Measurements from ENCODE around the gene STAG1.
"Not testable (repeated sequence)": the region's sequence is repeated elsewhere in the genome, so short reads cannot be mapped to it uniquely, and the experiment has no call there.

Gene STAG1

GRCh38 chr3:136576279-136577009 is 175.7 kb downstream of the STAG1 start:
- DNase-seq: no peak

GRCh38 chr3:136567599-136568188 is 184.5 kb downstream of the STAG1 start:
- no peak for DNase-seq

GRCh38 chr3:136564962-136565361 is 187.2 kb downstream of the STAG1 start:
- not testable (repeated sequence) for DNase-seq

- DNase-seq: no peak
Observed at GRCh38 chr3:136562026-136562425, 190.2 kb downstream of the STAG1 start.

GRCh38 chr3:136559896-136560295 is 192.3 kb downstream of the STAG1 start:
- DNase-seq: no peak

GRCh38 chr3:136549461-136549860 is 202.7 kb downstream of the STAG1 start:
- not testable (repeated sequence) for DNase-seq

- DNase-seq: no peak
Observed at GRCh38 chr3:136547293-136547692, 204.9 kb downstream of the STAG1 start.

- DNase-seq: no peak
Observed at GRCh38 chr3:136546720-136547119, 205.5 kb downstream of the STAG1 start.

- no peak for DNase-seq
Observed at GRCh38 chr3:136545664-136546268, 206.4 kb downstream of the STAG1 start.

GRCh38 chr3:136544532-136544931 is 207.6 kb downstream of the STAG1 start:
- no peak for DNase-seq

- DNase-seq: no peak
Observed at GRCh38 chr3:136543385-136543784, 208.8 kb downstream of the STAG1 start.

- no peak for DNase-seq
Observed at GRCh38 chr3:136535906-136536305, 216.3 kb downstream of the STAG1 start.

GRCh38 chr3:136532766-136533165 is 219.4 kb downstream of the STAG1 start:
- DNase-seq: no peak

GRCh38 chr3:136518102-136518501 is 234.1 kb downstream of the STAG1 start:
- no peak for DNase-seq

GRCh38 chr3:136516656-136517055 is 235.5 kb downstream of the STAG1 start:
- no peak for DNase-seq

GRCh38 chr3:136516095-136516494 is 236.1 kb downstream of the STAG1 start:
- DNase-seq: no peak

- DNase-seq: not testable (repeated sequence)
Observed at GRCh38 chr3:136514533-136514932, 237.6 kb downstream of the STAG1 start.

GRCh38 chr3:136513367-136513766 is 238.8 kb downstream of the STAG1 start:
- DNase-seq: no peak

- DNase-seq: no peak
Observed at GRCh38 chr3:136512381-136512780, 239.8 kb downstream of the STAG1 start.

- DNase-seq: no peak
Observed at GRCh38 chr3:136505676-136506075, 246.5 kb downstream of the STAG1 start.

GRCh38 chr3:136503056-136503455 is 249.1 kb downstream of the STAG1 start:
- no peak for DNase-seq

GRCh38 chr3:136498919-136499447 is 253.2 kb downstream of the STAG1 start:
- DNase-seq: no peak

GRCh38 chr3:136495213-136495612 is 257.0 kb downstream of the STAG1 start:
- no peak for DNase-seq
